Tibial artery (tissue), 4 donors: ENCODE measurements around the gene RNF44.

Experiments used
- DNase-seq, 2 donors: peaks; one replicate each; pipeline ENCODE4 v3.0.0-alpha.2; 2019
- H3K27ac ChIP-seq, 2 donors: fragments of 200-600 bp; sonication (generic) in 1 of 2; 1 replicate in 1 of 2; 2 replicates in 1 of 2; pipeline ENCODE4 v1.5.1; 2018 to 2019; ENCODE audit warnings: mild to moderate bottlenecking in 1 of 2
- H3K27me3 ChIP-seq, 2 donors: fragments of 200-600 bp; sonication (generic) in 1 of 2; one replicate each; pipeline versions ENCODE4 v1.5.1 to v1.6.0; 2016 to 2019
- H3K36me3 ChIP-seq, 3 donors: fragments of 200-600 bp; sonication (generic) in 2 of 3; one replicate each; pipeline ENCODE4 v1.5.1; 2016 to 2019; ENCODE audit warnings: mild to moderate bottlenecking in 2 of 3
- H3K4me1 ChIP-seq, 4 donors: fragments of 200-600 bp; sonication (generic) in 2 of 4; 1 replicate in 3 of 4; 2 replicates in 1 of 4; pipeline ENCODE4 v1.5.1; 2016 to 2019
- H3K4me3 ChIP-seq, 2 donors: fragments of 200-600 bp; sonication (generic) in 1 of 2; 1 replicate in 1 of 2; 2 replicates in 1 of 2; pipeline ENCODE4 v1.5.1; 2018 to 2019; ENCODE audit warnings: mild to moderate bottlenecking in 2 of 2
- H3K9me3 ChIP-seq, 3 donors: fragments of 200-600 bp; sonication (generic) in 1 of 3; one replicate each; pipeline ENCODE4 v1.5.1; 2016 to 2019
- intact Hi-C: fragments of 100-400 bp; cut with DNase I; formaldehyde crosslinking; loops from one replicate; pipeline ENCODE4 v1.15.0; 2023; ENCODE audit warnings: low total_unique reads
- TF ChIP-seq, protein P1 (sequence below), 2 experiments: fragments of 200-600 bp in 1 of 2; fragments of 450-650 bp in 1 of 2; IDR thresholded peaks; one replicate each; pipeline ENCODE4 v1.5.1; 2017 to 2019; ENCODE audit warnings: antibody characterized with exemption in 2 of 2, mild to moderate bottlenecking in 1 of 2, moderate library complexity in 1 of 2

The RNF44 gene

DNA sequence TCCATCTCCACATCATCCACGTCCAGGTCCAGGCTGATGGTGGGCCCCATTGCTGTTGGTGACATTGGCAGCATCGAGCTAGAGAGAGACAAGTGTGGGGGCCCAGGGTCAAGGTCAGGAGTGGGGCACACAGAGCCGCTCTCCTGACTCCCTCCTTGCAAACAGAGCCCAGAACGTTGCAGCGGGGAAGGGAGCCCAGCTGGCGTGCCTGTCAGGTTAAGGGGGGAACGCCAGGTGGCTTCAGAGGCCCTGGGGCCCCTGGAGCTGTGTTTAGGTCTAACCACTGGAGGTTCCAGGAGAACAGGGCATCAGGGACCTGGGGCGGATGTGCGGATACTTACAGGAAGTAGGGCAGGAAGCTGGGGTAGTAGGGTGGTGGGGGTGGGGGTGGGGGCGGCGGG lies 7.5 kb downstream of the RNF44 start:
- Histone ChIP-seq H3K36me3 (peaks cover 47 to 57% (median 54%) of the 10 kb centered on the region in 3 donors), H3K27me3 (no peaks in the 10 kb centered on the region), H3K27ac (no peak overlapping the region), H3K4me1 (peaks cover 3 to 28% (median 19%) of the 10 kb centered on the region in 4 donors), H3K9me3 (no peaks in the 10 kb centered on the region), H3K4me3 (no peak overlapping the region)
- no peak for DNase-seq
- intact Hi-C loops, result no loop called here
- TF ChIP-seq, protein P1, sequence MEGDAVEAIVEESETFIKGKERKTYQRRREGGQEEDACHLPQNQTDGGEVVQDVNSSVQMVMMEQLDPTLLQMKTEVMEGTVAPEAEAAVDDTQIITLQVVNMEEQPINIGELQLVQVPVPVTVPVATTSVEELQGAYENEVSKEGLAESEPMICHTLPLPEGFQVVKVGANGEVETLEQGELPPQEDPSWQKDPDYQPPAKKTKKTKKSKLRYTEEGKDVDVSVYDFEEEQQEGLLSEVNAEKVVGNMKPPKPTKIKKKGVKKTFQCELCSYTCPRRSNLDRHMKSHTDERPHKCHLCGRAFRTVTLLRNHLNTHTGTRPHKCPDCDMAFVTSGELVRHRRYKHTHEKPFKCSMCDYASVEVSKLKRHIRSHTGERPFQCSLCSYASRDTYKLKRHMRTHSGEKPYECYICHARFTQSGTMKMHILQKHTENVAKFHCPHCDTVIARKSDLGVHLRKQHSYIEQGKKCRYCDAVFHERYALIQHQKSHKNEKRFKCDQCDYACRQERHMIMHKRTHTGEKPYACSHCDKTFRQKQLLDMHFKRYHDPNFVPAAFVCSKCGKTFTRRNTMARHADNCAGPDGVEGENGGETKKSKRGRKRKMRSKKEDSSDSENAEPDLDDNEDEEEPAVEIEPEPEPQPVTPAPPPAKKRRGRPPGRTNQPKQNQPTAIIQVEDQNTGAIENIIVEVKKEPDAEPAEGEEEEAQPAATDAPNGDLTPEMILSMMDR (IDR thresholded peaks at IDR 0.05), result no peak

DNA sequence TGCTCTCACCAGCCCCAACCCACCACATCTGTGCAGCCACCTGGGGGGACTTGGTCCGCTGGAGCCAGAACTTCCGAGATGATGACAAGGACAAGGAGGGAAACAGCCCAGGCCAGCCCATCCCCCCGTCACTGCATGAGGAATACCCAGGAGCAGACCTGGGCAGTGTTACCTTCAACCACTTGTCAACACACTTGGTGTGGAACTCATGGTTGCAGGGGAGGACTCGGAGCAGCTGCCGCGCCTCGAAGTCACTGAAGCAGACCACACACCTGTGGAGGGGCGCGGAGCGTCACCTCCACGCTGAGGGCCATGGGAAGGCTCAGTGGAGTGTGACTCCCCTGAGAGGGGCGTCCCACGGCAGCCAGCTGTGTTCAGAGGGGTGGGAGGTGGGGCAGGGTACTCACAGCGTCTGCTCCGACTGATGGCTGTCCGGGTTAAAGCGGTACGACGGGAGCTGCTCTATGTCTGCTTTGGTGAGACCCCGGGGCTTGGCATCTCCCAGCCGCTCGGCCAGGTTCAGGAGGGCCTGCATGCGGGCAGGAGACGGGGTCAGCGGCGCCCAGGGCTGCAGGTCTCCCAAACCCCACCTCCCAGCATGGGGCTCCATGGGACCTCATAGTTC lies 8.0 kb downstream of the RNF44 start:
- H3K4me3 ChIP-seq, result no peak overlapping the region
- peaks cover 3 to 23% (median 13%) of the 10 kb centered on the region in 4 donors for H3K4me1 ChIP-seq
- no peaks in the 10 kb centered on the region for H3K9me3 ChIP-seq
- H3K27ac ChIP-seq, result no peak overlapping the region
- no peak for DNase-seq
- TF ChIP-seq, protein P1 (IDR thresholded peaks at IDR 0.05), result no peak
- H3K36me3 ChIP-seq, result peaks cover 47 to 57% (median 54%) of the 10 kb centered on the region in 3 donors
- no peaks in the 10 kb centered on the region for H3K27me3 ChIP-seq
- intact Hi-C loops, result no loop called here

DNA sequence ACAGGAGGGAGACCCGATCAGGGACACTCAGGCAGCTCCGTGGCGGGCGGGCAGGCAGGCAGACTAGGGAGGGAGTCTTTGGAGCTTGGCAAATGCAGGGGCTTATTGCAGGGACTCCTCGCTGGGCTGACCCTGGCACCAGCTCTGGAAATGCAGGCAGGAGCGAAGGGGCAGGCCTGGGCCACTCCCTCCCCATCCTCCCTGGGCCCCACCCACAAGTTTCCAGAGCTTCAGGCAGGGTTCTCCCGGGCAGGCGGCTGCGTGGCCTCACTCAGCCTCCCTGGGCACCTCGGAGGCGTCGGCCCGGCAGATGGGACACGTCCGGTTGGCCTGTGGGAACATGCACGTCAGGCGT lies 8.5 kb downstream of the RNF44 start:
- H3K4me3 ChIP-seq, result no peak overlapping the region
- peaks cover 3 to 18% (median 9%) of the 10 kb centered on the region in 4 donors for H3K4me1 ChIP-seq
- no peak overlapping the region for H3K27ac ChIP-seq
- no peak for DNase-seq
- no peaks in the 10 kb centered on the region for H3K9me3 ChIP-seq
- intact Hi-C loops, result no loop called here
- H3K27me3 ChIP-seq, result no peaks in the 10 kb centered on the region
- TF ChIP-seq, protein P1 (IDR thresholded peaks at IDR 0.05), result no peak
- peaks cover 47 to 57% (median 54%) of the 10 kb centered on the region in 3 donors for H3K36me3 ChIP-seq

DNA sequence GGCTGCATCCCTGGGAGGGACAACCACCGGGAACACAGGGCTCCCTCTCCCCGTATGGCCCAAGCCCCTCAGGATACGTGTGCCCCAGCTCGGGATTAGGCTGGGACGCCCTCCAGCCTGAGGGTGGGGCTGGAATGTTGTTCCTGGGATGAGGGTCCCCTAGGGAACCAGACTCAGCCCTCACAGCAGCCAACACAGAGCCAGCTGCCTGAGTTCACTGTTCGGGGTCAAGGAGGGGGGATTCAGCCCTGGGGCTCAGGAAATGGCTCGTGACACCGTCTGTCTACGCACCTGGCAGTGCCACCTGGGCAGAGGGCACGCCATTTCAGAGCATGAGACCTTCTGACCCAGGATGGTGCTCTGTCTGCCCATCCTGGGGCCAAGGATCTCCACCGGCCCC lies 8.9 kb downstream of the RNF44 start:
- intact Hi-C loops, result no loop called here
- Histone ChIP-seq H3K27ac (no peak overlapping the region), H3K27me3 (no peaks in the 10 kb centered on the region), H3K4me3 (no peak overlapping the region), H3K4me1 (peaks cover under 1 to 13% (median 4%) of the 10 kb centered on the region in 4 donors), H3K36me3 (peaks cover 47 to 57% (median 54%) of the 10 kb centered on the region in 3 donors), H3K9me3 (no peaks in the 10 kb centered on the region)
- no peak for DNase-seq
- TF ChIP-seq, protein P1 (IDR thresholded peaks at IDR 0.05), result no peak

DNA sequence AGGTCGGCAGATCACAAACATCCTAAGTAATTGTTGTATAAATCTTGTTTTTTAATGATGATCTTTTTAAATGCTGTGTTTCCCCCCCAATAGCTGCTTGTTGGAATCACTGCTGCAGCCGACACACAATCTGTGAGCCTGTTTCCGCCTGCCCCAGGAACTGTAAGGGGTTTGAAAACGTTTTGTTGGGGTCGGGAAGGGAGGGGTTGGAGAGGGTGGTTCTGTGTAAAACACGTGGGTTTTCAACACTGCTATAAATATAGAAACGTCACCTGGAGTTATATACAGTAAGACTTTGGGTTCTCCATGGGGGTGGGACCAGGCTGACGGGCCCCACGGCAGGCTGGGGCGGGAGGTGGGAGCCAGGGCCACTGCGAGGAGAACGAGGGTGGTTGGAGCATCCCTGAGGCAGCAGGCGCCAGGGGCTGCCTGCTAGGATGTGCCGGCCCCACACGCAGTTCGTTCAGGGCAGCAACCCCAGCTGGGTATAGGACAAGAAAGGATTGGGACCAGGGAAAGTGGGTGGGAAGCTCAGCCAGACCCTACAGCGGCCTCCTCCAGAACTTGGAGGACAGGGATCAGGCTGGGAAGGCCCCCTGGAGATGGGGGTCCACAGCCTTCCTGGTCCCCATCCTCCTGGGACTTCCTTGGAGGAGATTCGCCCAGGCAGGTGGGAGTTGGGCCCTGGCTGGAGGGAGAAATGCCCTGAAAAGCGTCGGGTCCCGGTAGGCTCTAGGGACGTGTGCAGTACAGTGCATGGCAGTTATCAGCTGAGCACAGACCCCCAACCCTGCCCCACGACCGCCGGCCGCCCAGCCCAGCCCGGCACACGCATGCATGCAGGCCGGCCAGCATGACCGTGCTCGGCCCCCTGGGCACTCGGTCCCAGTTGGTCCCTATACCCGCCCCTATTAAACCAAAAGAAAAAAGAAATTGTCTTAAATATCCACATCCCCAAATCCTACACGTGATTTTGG lies 9.7 kb downstream of the RNF44 start:
- no peak for DNase-seq
- no peaks in the 10 kb centered on the region for H3K9me3 ChIP-seq
- no peak overlapping the region for H3K4me3 ChIP-seq
- no peaks in the 10 kb centered on the region for H3K27me3 ChIP-seq
- TF ChIP-seq, protein P1 (IDR thresholded peaks at IDR 0.05), result no peak
- no peak overlapping the region for H3K27ac ChIP-seq
- peaks cover 0 to 6% (median 0%) of the 10 kb centered on the region in 4 donors for H3K4me1 ChIP-seq
- intact Hi-C loops, result no loop called here
- H3K36me3 ChIP-seq, result peaks cover 47 to 57% (median 54%) of the 10 kb centered on the region in 3 donors
